Type B pancreatic cell (in vitro differentiated cells): Measurements from ENCODE around the gene ABCA3. TPM values are rescaled to one million over a fixed set of nuclear protein-coding genes. Genes with fewer than 3 reads are reported as not detected.

Experiments
- DNase-seq: peaks from one replicate; pipeline ENCODE4 v3.0.0; 2021; ENCODE audit warnings: mixed read lengths; ENCODE audit not compliant: unreplicated experiment; ENCODE audit errors: extremely low spot score
- H3K27ac Mint-ChIP-seq: 2 replicates; pipeline ENCODE4 v1.8.0; 2021; ENCODE audit warnings: mild to moderate bottlenecking, mixed read lengths
- H3K27me3 Mint-ChIP-seq: 2 replicates; pipeline ENCODE4 v1.8.0; 2021; ENCODE audit warnings: mixed read lengths
- H3K36me3 Mint-ChIP-seq: 2 replicates; pipeline ENCODE4 v1.8.0; 2021; ENCODE audit warnings: mixed read lengths
- H3K4me1 Mint-ChIP-seq: one replicate; pipeline ENCODE4 v1.8.0; 2021; ENCODE audit warnings: mixed read lengths; ENCODE audit not compliant: unreplicated experiment
- H3K4me3 Mint-ChIP-seq: 2 replicates; pipeline ENCODE4 v1.8.0; 2021; ENCODE audit warnings: mild to moderate bottlenecking, mixed read lengths
- H3K9me3 Mint-ChIP-seq: 2 replicates; pipeline ENCODE4 v1.8.0; 2021; ENCODE audit warnings: mixed read lengths
- CTCF ChIP-seq: fragments of 200-600 bp; sonication (generic); conservative IDR thresholded peaks from 2 replicates; pipeline ENCODE4 v1.5.0; 2021; ENCODE audit warnings: antibody characterized with exemption, mild to moderate bottlenecking
- total RNA-seq: library from RNA; stranded (reverse); gene quantifications from 2 replicates; pipeline ENCODE4 v1.2.1, GENCODE V29; 2021; ENCODE audit warnings: low replicate concordance

ABCA3 gene
- total RNA-seq, 1 donor from 2014 or later = 10.5 TPM

- peak; percentile 7 for DNase-seq
- peaks cover 53% of the 10 kb centered on the region for H3K27me3 Mint-ChIP-seq
- no peaks in the 10 kb centered on the region for H3K9me3 Mint-ChIP-seq
- no peak overlapping the region for H3K27ac Mint-ChIP-seq
- H3K4me1 Mint-ChIP-seq = peaks cover 5% of the 10 kb centered on the region
- H3K4me3 Mint-ChIP-seq = no peak overlapping the region
- TF ChIP-seq CTCF = no peak
- no peaks in the 10 kb centered on the region for H3K36me3 Mint-ChIP-seq
These were observed 2.7 kb upstream of the ABCA3 start for GRCh38 chr16:2343211-2343610.

- peak; percentile 73 for DNase-seq
- no peaks in the 10 kb centered on the region for H3K36me3 Mint-ChIP-seq
- H3K27me3 Mint-ChIP-seq = peaks cover 60% of the 10 kb centered on the region
- no peaks in the 10 kb centered on the region for H3K9me3 Mint-ChIP-seq
- TF ChIP-seq CTCF = no peak
- no peak overlapping the region for H3K27ac Mint-ChIP-seq
- peaks cover 5% of the 10 kb centered on the region for H3K4me1 Mint-ChIP-seq
- no peak overlapping the region for H3K4me3 Mint-ChIP-seq
These were observed 1.2 kb upstream of the ABCA3 start for GRCh38 chr16:2341456-2342447.

GRCh38 chr16:2339521-2340484 lies 725 bp downstream of the ABCA3 start:
- DNase-seq = peak; percentile 71
- Mint-ChIP-seq H3K27ac (peak overlapping the region; percentile 85), H3K4me3 (peak overlapping the region; percentile 89), H3K36me3 (no peaks in the 10 kb centered on the region), H3K27me3 (peaks cover 62% of the 10 kb centered on the region), H3K9me3 (no peaks in the 10 kb centered on the region), H3K4me1 (peaks cover 5% of the 10 kb centered on the region)
- TF ChIP-seq CTCF = no peak

GRCh38 chr16:2337431-2338296 lies 2.9 kb downstream of the ABCA3 start:
- H3K9me3 Mint-ChIP-seq = no peaks in the 10 kb centered on the region
- H3K4me3 Mint-ChIP-seq = peak overlapping the region; percentile 62
- H3K4me1 Mint-ChIP-seq = peaks cover 5% of the 10 kb centered on the region
- H3K36me3 Mint-ChIP-seq = no peaks in the 10 kb centered on the region
- H3K27me3 Mint-ChIP-seq = peaks cover 52% of the 10 kb centered on the region
- no peak overlapping the region for H3K27ac Mint-ChIP-seq
- peak; percentile 52 for DNase-seq
- no peak for TF ChIP-seq CTCF
